C4-2B (cell line): ENCODE results near the gene NRXN3.

Experiments
- ZFX ChIP-seq: fragments of 450-650 bp; IDR thresholded peaks from 2 replicates; pipeline ENCODE4 v1.6.1; 2017
- TF ChIP-seq, protein P1 (sequence below): fragments of 450-650 bp; conservative IDR thresholded peaks from 2 replicates; pipeline ENCODE4 v1.5.1; 2017; ENCODE audit warnings: mild to moderate bottlenecking

DNA sequence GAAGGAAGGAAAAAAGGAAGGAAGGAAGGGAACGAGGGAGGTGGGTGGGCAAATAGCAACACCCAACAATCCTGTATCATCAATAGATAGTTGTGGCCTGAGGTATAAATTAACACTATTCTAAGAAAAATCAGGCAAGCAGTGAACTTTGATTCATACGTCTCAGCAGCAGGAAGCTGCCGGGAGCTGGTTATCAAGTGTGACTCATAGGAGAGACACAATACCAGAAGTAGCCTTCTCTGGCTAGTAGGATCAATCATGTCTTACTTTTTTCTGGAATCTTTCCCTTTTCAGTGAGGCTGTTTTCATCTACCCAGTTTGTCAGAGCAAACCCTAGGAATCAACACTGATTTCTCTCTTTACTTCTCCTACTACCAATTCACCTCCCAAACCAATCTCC lies 780.5 kb downstream of the NRXN3 start:
- TF ChIP-seq, protein P1, sequence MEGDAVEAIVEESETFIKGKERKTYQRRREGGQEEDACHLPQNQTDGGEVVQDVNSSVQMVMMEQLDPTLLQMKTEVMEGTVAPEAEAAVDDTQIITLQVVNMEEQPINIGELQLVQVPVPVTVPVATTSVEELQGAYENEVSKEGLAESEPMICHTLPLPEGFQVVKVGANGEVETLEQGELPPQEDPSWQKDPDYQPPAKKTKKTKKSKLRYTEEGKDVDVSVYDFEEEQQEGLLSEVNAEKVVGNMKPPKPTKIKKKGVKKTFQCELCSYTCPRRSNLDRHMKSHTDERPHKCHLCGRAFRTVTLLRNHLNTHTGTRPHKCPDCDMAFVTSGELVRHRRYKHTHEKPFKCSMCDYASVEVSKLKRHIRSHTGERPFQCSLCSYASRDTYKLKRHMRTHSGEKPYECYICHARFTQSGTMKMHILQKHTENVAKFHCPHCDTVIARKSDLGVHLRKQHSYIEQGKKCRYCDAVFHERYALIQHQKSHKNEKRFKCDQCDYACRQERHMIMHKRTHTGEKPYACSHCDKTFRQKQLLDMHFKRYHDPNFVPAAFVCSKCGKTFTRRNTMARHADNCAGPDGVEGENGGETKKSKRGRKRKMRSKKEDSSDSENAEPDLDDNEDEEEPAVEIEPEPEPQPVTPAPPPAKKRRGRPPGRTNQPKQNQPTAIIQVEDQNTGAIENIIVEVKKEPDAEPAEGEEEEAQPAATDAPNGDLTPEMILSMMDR: no peak
- no peak for TF ChIP-seq ZFX
